Measurements from ENCODE around the gene PARD3.

DNA sequence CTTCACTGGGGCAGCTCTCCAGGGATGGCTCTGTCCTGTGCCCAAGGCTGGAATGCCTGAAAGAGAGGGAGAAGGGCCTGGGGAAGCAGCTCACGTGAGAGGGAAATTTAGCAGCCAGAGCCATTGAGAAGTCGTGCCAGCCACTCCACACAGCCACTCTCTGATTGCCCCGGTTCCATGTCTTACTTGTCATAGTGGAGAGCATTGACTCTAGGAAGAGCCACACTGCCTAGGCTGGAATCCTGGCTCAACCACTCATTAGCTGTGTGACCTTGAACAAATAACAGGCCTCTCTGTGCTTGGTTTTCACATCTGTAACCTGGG, 728.0 kb downstream of the PARD3 start:
- TF ChIP-seq, protein P1, sequence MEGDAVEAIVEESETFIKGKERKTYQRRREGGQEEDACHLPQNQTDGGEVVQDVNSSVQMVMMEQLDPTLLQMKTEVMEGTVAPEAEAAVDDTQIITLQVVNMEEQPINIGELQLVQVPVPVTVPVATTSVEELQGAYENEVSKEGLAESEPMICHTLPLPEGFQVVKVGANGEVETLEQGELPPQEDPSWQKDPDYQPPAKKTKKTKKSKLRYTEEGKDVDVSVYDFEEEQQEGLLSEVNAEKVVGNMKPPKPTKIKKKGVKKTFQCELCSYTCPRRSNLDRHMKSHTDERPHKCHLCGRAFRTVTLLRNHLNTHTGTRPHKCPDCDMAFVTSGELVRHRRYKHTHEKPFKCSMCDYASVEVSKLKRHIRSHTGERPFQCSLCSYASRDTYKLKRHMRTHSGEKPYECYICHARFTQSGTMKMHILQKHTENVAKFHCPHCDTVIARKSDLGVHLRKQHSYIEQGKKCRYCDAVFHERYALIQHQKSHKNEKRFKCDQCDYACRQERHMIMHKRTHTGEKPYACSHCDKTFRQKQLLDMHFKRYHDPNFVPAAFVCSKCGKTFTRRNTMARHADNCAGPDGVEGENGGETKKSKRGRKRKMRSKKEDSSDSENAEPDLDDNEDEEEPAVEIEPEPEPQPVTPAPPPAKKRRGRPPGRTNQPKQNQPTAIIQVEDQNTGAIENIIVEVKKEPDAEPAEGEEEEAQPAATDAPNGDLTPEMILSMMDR (IDR thresholded peaks at IDR 0.05): no peak
- TF ChIP-seq POLR2A (IDR thresholded peaks at IDR 0.05): no peak
